Activated T-helper 1 cell treated with anti-CD3 and anti-CD28 coated beads, Interleukin-12 subunit alpha, Interleukin-12 subunit beta, Interleukin-2, Interleukin-4 antibody, amounts not matched to agents 30 ng/mL and 10 ng/mL and 1 ng/mL, durations not matched to agents 14 hours and 24 hours and 36 hours (primary cell): ENCODE measurements around the gene AIF1. TPM values are rescaled to one million over a fixed set of nuclear protein-coding genes. Genes with fewer than 3 reads are reported as not detected.

ENCODE experiments used
- DNase-seq: peaks from one replicate; pipeline ENCODE4 v3.0.0; 2021; ENCODE audit warnings: low spot score
- H3K27ac Mint-ChIP-seq: one replicate; pipeline ENCODE4 v1.8.0; 2021; ENCODE audit warnings: mild to moderate bottlenecking, mixed read lengths
- H3K27me3 Mint-ChIP-seq: one replicate; pipeline ENCODE4 v1.8.0; 2022; ENCODE audit warnings: mild to moderate bottlenecking, moderate library complexity, mixed read lengths; ENCODE audit not compliant: insufficient read depth
- H3K36me3 Mint-ChIP-seq: one replicate; pipeline ENCODE4 v1.8.0; 2021; ENCODE audit warnings: low read depth, mixed read lengths
- H3K4me1 Mint-ChIP-seq: one replicate; pipeline ENCODE4 v1.8.0; 2021; ENCODE audit warnings: low read depth, mixed read lengths
- H3K4me3 Mint-ChIP-seq: one replicate; pipeline ENCODE4 v1.8.0; 2021; ENCODE audit warnings: mild to moderate bottlenecking, moderate library complexity, mixed read lengths
- H3K9me3 Mint-ChIP-seq: one replicate; pipeline ENCODE4 v1.8.0; 2021; ENCODE audit warnings: mixed read lengths
- intact Hi-C: fragments of 100-400 bp; cut with micrococcal nuclease; formaldehyde crosslinking; loops from one replicate; pipeline ENCODE4 v1.15.1; 2024
- total RNA-seq: library from RNA; stranded (reverse); gene quantifications from 2 replicates; pipeline ENCODE4 v1.2.3, GENCODE V29; 2022

The AIF1 gene
- total RNA-seq, 1 donor from 2014 or later = 55.5 TPM

DNA sequence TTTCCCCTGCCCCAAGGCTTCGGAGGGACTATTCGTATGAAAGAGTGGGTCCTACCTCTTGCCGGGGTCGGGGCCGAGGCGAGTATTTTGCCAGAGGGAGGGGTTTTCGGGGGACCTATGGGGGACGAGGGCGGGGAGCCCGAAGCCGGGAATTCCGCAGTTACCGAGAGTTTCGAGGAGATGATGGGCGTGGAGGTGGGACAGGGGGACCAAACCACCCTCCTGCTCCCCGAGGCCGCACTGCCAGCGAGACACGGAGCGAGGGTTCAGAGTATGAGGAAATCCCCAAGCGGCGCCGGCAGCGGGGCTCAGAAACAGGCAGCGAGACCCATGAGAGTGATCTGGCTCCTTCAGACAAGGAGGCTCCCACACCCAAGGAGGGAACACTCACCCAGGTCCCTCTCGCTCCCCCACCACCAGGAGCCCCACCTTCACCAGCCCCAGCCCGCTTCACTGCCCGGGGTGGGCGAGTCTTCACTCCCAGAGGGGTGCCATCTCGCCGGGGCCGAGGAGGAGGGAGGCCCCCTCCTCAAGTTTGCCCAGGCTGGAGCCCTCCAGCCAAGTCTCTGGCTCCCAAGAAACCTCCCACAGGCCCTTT, 16.7 kb downstream of the AIF1 start:
- Mint-ChIP-seq H3K27me3 (no peaks in the 10 kb centered on the region), H3K9me3 (no peaks in the 10 kb centered on the region), H3K27ac (no peak overlapping the region), H3K4me3 (no peak overlapping the region), H3K4me1 (peaks cover 9% of the 10 kb centered on the region), H3K36me3 (peaks cover 60% of the 10 kb centered on the region)
- intact Hi-C loops = no loop called here
- DNase-seq = no peak

DNA sequence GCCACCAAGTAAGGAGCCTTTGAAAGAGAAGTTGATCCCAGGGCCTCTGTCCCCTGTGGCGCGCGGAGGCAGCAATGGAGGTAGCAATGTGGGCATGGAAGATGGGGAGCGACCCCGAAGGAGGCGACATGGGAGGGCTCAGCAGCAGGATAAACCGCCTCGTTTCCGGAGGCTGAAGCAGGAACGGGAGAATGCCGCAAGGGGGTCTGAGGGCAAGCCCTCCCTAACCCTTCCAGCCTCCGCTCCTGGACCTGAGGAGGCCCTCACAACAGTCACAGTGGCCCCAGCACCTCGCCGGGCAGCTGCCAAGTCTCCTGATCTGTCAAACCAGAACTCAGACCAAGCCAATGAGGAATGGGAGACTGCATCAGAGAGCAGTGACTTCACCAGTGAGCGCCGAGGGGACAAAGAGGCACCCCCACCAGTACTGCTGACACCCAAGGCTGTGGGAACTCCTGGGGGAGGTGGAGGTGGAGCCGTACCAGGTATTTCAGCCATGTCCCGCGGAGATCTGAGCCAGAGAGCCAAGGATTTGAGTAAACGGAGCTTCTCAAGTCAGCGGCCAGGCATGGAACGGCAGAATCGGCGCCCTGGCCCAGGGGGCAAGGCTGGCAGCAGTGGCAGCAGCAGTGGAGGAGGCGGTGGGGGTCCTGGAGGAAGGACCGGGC, 17.4 kb downstream of the AIF1 start:
- Mint-ChIP-seq H3K36me3 (peaks cover 60% of the 10 kb centered on the region), H3K9me3 (no peaks in the 10 kb centered on the region), H3K27ac (no peak overlapping the region), H3K27me3 (no peaks in the 10 kb centered on the region), H3K4me1 (peaks cover 5% of the 10 kb centered on the region), H3K4me3 (no peak overlapping the region)
- intact Hi-C loops = no loop called here
- DNase-seq = no peak

DNA sequence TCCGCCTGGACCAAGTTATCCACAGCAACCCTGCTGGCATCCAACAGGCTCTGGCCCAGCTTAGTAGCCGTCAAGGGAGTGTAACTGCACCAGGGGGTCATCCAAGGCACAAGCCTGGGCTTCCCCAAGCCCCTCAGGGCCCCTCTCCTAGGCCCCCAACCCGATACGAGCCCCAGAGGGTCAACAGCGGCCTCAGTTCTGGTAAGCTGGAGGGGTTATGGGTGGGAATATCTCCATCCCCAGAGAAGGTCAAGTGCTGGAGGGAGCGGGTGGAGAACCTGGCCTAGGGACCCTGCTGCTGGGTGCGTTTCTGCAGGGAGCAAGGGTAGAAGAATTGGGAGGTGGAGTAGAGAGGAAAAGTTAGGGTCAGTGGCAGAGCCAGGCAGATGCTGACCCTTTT, 18.4 kb downstream of the AIF1 start:
- Mint-ChIP-seq H3K9me3 (no peaks in the 10 kb centered on the region), H3K36me3 (peaks cover 63% of the 10 kb centered on the region), H3K4me3 (no peak overlapping the region), H3K4me1 (no peaks in the 10 kb centered on the region), H3K27ac (no peak overlapping the region), H3K27me3 (no peaks in the 10 kb centered on the region)
- intact Hi-C loops = no loop called here
- no peak for DNase-seq

DNA sequence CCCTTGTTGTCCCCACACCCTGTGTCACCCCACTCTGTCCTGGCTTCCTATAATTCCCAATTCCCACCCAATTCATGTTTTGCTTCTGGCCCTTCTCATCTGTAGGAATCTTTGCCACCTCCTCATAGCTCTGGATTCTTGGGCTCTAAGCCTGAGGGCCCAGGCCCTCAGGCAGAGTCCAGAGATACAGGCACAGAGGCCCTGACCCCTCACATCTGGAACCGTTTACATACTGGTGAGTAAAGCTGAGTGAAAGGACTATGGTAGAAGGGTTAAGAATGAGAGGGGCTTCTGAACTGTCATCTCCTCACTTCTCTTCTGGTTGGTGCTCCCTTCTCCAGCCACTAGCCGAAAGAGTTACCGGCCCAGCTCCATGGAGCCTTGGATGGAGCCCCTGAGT, 19.1 kb downstream of the AIF1 start:
- H3K36me3 Mint-ChIP-seq = peaks cover 63% of the 10 kb centered on the region
- no peak overlapping the region for H3K4me3 Mint-ChIP-seq
- H3K9me3 Mint-ChIP-seq = no peaks in the 10 kb centered on the region
- intact Hi-C loops = no loop called here
- H3K27ac Mint-ChIP-seq = peak overlapping the region; percentile 45
- DNase-seq = no peak
- H3K4me1 Mint-ChIP-seq = peaks cover 5% of the 10 kb centered on the region
- H3K27me3 Mint-ChIP-seq = no peaks in the 10 kb centered on the region

DNA sequence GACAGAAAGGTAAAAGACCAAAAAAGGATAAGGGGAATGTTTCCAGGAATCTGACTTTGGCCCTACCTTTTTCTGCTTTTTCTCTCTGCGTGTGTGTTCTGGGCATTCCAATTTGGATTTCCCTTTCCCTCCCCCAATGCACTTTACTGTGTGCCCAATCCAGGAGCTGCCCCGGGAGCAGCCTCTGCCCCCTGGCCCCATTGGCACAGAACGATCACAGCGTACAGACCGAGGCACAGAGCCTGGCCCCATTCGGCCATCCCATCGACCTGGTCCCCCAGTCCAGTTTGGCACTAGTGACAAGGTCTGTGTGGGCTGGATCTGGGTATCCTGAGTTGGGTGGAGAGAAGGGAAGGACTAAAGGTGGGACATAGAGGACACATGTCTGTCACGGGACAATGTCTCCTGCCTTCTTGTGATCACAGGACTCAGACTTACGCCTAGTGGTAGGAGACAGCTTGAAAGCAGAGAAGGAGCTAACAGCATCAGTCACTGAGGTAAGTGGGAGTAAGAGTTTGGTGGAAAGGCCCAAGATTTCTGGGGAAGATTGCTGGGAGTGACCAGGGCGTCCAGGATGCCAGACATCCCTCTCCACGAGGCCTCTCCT, 20.0 kb downstream of the AIF1 start:
- Mint-ChIP-seq H3K27ac (no peak overlapping the region), H3K4me3 (no peak overlapping the region), H3K4me1 (peaks cover 5% of the 10 kb centered on the region), H3K27me3 (no peaks in the 10 kb centered on the region), H3K9me3 (no peaks in the 10 kb centered on the region), H3K36me3 (peaks cover 58% of the 10 kb centered on the region)
- intact Hi-C loops = no loop called here
- no peak for DNase-seq

DNA sequence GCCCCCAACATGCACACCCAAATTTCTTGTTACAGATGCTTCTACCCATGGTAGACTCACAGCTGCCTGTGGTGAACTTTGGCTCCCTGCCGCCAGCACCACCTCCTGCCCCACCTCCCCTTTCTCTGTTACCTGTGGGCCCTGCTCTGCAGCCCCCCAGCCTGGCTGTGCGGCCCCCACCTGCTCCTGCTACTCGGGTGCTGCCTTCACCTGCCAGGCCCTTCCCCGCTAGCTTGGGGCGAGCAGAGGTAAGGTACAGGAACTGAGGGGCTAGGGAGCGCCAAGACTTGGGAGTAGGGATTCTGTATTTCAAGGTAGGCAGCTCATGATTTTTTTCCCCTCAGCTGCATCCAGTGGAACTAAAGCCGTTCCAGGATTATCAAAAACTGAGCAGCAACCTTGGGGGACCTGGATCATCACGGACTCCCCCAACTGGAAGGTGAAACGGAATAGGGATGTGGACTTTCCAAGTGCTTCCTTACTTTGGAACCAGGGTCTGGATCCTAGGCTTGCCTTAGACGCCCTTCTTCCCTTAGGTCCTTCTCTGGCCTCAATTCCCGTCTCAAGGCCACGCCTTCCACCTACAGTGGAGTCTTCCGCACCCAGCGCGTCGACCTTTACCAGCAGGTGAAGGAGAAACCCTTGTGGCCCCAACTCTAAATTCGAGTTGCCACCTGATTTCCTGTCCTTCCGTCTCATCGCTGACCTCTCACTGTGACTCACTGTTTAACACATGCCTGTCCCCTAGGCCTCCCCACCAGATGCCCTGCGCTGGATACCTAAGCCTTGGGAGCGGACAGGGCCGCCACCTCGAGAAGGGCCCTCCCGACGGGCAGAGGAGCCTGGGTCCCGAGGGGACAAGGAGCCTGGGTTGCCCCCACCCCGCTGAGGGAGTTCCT, 21.9 kb downstream of the AIF1 start:
- Mint-ChIP-seq H3K27me3 (no peaks in the 10 kb centered on the region), H3K36me3 (peaks cover 56% of the 10 kb centered on the region), H3K4me1 (peaks cover 5% of the 10 kb centered on the region), H3K4me3 (no peak overlapping the region), H3K9me3 (no peaks in the 10 kb centered on the region), H3K27ac (no peak overlapping the region)
- no peak for DNase-seq
- intact Hi-C loops = no loop called here

DNA sequence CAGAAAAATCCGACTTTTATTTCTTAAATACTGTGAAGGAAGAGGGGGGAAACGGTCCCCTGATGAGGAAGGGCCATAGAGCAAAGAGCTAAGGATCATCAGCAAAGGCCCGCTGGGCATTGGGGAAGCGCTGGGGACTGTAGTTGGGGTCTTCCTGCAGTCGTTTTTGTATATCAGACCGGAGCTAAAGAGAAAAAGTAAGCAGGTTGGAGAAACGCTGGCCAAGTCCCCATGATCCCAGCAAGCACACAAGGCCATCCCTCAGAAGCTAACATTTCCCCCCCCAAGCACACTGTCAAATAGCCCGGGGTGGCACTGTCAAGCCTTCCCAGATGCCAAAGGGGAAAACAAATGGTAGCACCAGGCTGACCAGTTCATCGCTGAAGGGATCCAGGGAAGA, 24.0 kb downstream of the AIF1 start:
- intact Hi-C loops = no loop called here
- H3K27me3 Mint-ChIP-seq = no peaks in the 10 kb centered on the region
- no peak overlapping the region for H3K4me3 Mint-ChIP-seq
- DNase-seq = no peak
- no peaks in the 10 kb centered on the region for H3K9me3 Mint-ChIP-seq
- H3K27ac Mint-ChIP-seq = peak overlapping the region; percentile 23
- H3K4me1 Mint-ChIP-seq = peaks cover 5% of the 10 kb centered on the region
- peaks cover 54% of the 10 kb centered on the region for H3K36me3 Mint-ChIP-seq

DNA sequence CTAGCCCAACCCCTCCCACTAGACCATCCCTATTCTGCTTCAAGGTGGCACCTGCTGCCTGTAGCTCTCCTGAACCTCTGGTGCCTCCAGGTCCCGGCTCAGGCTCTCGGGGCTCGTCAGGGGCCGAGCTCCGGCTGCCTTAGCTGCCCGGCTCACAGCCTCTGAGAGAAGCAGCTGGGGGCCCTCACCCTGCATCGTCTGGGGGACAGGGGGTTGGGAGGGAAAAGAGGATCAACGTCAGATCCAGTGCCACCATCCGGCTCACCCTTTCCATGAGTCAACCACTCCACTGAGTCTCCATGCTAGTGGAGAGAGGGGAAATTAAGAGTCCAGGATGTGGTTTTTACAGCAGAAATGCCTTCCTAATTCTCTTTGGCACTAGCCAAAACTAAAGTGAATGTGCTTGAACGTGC, 24.4 kb downstream of the AIF1 start:
- no peaks in the 10 kb centered on the region for H3K27me3 Mint-ChIP-seq
- no peak overlapping the region for H3K4me3 Mint-ChIP-seq
- no peaks in the 10 kb centered on the region for H3K9me3 Mint-ChIP-seq
- H3K27ac Mint-ChIP-seq = peak overlapping the region; percentile 43
- peaks cover 5% of the 10 kb centered on the region for H3K4me1 Mint-ChIP-seq
- no peak for DNase-seq
- H3K36me3 Mint-ChIP-seq = peaks cover 53% of the 10 kb centered on the region
- intact Hi-C loops = no loop called here

DNA sequence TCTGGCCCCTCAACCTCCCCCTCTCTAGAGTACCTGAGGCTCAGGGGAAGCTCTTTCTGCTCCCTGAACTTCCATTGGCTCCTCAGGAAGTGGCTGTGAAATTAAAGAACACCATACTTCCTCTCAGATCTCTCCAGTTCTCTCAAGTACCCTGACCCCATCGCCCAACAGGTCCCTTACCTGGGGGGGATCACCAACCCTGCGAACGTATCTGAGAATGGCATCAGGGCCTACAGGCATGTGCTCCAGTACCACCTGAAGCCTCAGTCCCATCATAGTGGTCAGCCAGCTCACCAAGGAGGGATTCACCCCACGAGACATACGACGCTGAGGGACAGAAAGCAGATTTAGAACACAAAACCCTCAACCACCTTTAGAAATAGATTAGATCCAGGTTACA, 25.6 kb downstream of the AIF1 start:
- peaks cover 58% of the 10 kb centered on the region for H3K36me3 Mint-ChIP-seq
- H3K9me3 Mint-ChIP-seq = no peaks in the 10 kb centered on the region
- intact Hi-C loops = no loop called here
- H3K4me1 Mint-ChIP-seq = peaks cover 9% of the 10 kb centered on the region
- H3K4me3 Mint-ChIP-seq = no peak overlapping the region
- no peaks in the 10 kb centered on the region for H3K27me3 Mint-ChIP-seq
- H3K27ac Mint-ChIP-seq = no peak overlapping the region
- DNase-seq = no peak

DNA sequence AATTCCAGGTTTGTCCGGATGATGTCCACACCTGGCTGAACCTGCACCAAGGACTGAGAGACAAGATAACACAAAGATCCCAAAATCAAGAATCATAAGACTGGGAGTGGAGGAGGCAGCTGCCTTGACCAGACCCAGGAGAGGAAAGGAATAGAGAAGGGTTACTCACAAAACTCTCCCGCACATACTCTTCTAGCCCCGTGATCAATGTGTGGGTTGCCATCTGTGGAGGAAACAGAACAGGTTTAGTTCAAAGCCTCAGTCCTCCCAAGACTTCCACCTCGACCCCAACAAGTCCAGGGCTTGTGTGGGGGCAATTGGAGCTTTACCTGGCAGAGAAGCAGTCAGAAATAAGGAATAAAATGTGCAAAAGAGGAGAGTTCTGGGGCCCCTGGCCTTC, 26.3 kb downstream of the AIF1 start:
- Mint-ChIP-seq H3K36me3 (peaks cover 57% of the 10 kb centered on the region), H3K27ac (no peak overlapping the region), H3K4me1 (peaks cover 10% of the 10 kb centered on the region), H3K9me3 (no peaks in the 10 kb centered on the region), H3K4me3 (no peak overlapping the region), H3K27me3 (no peaks in the 10 kb centered on the region)
- intact Hi-C loops = no loop called here
- DNase-seq = no peak

DNA sequence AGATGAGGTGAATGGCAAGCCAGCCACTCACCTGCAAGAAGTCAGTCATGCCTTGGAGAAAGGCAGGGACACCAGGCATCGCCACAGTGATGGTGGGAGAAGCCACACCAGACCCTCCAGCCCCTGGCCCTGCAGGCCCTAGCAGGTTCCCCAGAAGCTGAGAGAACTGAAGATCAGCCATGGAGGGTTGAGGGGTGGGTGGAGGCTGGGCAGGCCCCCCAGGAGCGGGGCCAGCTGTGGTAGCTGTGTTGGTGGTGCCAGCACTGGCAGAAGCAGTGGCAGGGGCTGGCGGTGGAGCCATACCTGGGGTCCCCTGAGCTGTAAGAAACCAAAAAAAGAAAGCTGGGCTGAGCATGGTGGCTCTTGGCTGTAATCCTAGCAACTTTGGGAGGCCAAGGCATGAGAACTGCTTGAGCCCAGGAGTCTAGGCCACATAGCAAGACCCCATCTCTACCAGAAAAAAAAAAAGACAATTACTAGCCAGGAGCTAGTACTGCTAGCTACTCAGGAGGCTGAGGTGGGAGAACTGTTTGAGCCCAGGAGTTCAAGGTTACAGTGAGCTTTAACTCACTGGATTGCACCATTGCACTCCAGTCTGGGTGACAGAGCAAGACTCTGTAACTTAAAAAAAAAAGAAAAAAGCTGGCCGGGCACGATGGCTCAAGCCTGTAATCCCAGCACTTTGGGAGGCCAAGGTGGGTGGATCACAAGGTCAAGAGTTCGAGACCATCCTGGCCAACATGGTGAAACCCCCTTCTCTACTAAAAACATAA, 27.9 kb downstream of the AIF1 start:
- Mint-ChIP-seq H3K27ac (no peak overlapping the region), H3K9me3 (no peaks in the 10 kb centered on the region), H3K4me1 (peaks cover 10% of the 10 kb centered on the region), H3K27me3 (no peaks in the 10 kb centered on the region), H3K4me3 (no peak overlapping the region), H3K36me3 (peaks cover 53% of the 10 kb centered on the region)
- intact Hi-C loops = no loop called here
- no peak for DNase-seq

DNA sequence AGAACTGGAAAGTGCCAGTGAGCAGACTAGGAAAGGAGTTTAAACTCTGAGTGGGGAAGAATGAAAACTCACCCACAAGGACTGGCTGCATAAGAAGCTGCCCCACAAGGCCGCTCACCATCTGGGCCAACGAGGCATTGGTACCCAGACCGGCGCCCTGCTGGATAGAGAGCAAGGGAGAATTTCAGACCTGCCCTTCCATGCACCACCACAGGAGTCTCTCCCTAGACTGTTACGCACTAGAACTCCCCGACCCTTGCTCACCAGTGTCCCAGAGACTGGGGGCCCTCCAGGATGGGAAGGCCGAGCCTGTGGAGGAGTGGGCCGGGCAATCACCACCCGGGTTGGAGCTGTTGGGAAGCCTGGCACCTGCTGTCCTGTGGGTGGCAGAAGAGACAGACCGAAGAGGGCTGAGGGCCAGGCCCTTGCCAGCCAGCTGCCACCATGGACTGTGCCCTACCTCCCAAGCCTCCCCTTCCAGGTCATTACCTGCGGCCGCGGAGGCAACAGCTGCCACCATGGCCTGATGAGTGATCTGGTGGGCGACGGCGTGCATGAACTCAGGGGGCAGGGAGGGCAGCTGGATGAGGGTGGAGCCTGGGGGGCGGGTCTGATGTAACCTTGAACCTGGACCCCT, 28.9 kb downstream of the AIF1 start:
- H3K9me3 Mint-ChIP-seq = no peaks in the 10 kb centered on the region
- H3K36me3 Mint-ChIP-seq = peaks cover 52% of the 10 kb centered on the region
- H3K27ac Mint-ChIP-seq = no peak overlapping the region

More for the DNA sequence above, 28.9 kb downstream of the AIF1 start:
- peaks cover 7% of the 10 kb centered on the region for H3K4me1 Mint-ChIP-seq
- H3K27me3 Mint-ChIP-seq = no peaks in the 10 kb centered on the region
- no peak for DNase-seq
- intact Hi-C loops = no loop called here
- H3K4me3 Mint-ChIP-seq = no peak overlapping the region
